Stimulated activated CD4-positive, alpha-beta T cell treated with anti-CD3 and anti-CD28 coated beads, Interleukin-4, amount 100 ng/mL, for 24 hours (primary cell): Measurements from ENCODE around the gene SHFL.

Experiments
- DNase-seq: peaks from one replicate; pipeline ENCODE4 v3.0.0-alpha.2; 2020

SHFL gene

GRCh38 chr19:10085641-10086590 lies at the start of gene SHFL:
Gene SHFL (plus strand): TSS chr19:10086317. CDS start chr19:10086428, 111 bp downstream.
- DNase-seq, result peak; percentile 76

- no peak for DNase-seq
Measured at GRCh38 chr19:10036601-10037071, 49.5 kb upstream of the SHFL start.

GRCh38 chr19:10037367-10037766 lies 48.8 kb upstream of the SHFL start:
- no peak for DNase-seq

GRCh38 chr19:10037809-10038208 lies 48.3 kb upstream of the SHFL start:
- DNase-seq, result no peak

- no peak for DNase-seq
Measured at GRCh38 chr19:10043286-10043927, 42.7 kb upstream of the SHFL start.

GRCh38 chr19:10044390-10044789 lies 41.7 kb upstream of the SHFL start:
- no peak for DNase-seq

GRCh38 chr19:10045371-10045770 lies 40.7 kb upstream of the SHFL start:
- DNase-seq, result no peak

- DNase-seq, result no peak
Measured at GRCh38 chr19:10049626-10050025, 36.5 kb upstream of the SHFL start.

- DNase-seq, result no peak
Measured at GRCh38 chr19:10052602-10053360, 33.3 kb upstream of the SHFL start.

- DNase-seq, result no peak
Measured at GRCh38 chr19:10061717-10062310, 24.3 kb upstream of the SHFL start.

- no peak for DNase-seq
Measured at GRCh38 chr19:10068205-10068604, 17.9 kb upstream of the SHFL start.

GRCh38 chr19:10069046-10069445 lies 17.1 kb upstream of the SHFL start:
- DNase-seq, result no peak

GRCh38 chr19:10070730-10071446 lies 15.2 kb upstream of the SHFL start:
- no peak for DNase-seq

GRCh38 chr19:10074153-10074552 lies 12.0 kb upstream of the SHFL start:
- DNase-seq, result peak; percentile 67

GRCh38 chr19:10076535-10076934 lies 9.6 kb upstream of the SHFL start:
- no peak for DNase-seq

GRCh38 chr19:10078329-10078728 lies 7.8 kb upstream of the SHFL start:
- no peak for DNase-seq

- no peak for DNase-seq
Measured at GRCh38 chr19:10079031-10079453, 7.1 kb upstream of the SHFL start.

- DNase-seq, result no peak
Measured at GRCh38 chr19:10083911-10084310, 2.2 kb upstream of the SHFL start.

- DNase-seq, result no peak
Measured at GRCh38 chr19:10084803-10085202, 1.3 kb upstream of the SHFL start.

GRCh38 chr19:10086591-10087192 lies 575 bp downstream of the SHFL start:
- peak; percentile 43 for DNase-seq

GRCh38 chr19:10087296-10088061 lies 1.4 kb downstream of the SHFL start:
- no peak for DNase-seq
